Stimulated activated CD4-positive, alpha-beta T cell treated with anti-CD3 and anti-CD28 coated beads, Interleukin-12 subunit alpha, Interleukin-12 subunit beta, amount 100 ng/mL, for 48 hours (primary cell): ENCODE data around the gene TMEM258.
A peak's percentile ranks its signal among the peaks of the same experiment; 100 is the strongest.

Experiments
- DNase-seq, 3 donors: peaks; one replicate each; pipeline ENCODE4 v3.0.0-alpha.2; 2020; ENCODE audit warnings: low read depth in 2 of 3, low spot score in 1 of 3

The TMEM258 gene

DNA sequence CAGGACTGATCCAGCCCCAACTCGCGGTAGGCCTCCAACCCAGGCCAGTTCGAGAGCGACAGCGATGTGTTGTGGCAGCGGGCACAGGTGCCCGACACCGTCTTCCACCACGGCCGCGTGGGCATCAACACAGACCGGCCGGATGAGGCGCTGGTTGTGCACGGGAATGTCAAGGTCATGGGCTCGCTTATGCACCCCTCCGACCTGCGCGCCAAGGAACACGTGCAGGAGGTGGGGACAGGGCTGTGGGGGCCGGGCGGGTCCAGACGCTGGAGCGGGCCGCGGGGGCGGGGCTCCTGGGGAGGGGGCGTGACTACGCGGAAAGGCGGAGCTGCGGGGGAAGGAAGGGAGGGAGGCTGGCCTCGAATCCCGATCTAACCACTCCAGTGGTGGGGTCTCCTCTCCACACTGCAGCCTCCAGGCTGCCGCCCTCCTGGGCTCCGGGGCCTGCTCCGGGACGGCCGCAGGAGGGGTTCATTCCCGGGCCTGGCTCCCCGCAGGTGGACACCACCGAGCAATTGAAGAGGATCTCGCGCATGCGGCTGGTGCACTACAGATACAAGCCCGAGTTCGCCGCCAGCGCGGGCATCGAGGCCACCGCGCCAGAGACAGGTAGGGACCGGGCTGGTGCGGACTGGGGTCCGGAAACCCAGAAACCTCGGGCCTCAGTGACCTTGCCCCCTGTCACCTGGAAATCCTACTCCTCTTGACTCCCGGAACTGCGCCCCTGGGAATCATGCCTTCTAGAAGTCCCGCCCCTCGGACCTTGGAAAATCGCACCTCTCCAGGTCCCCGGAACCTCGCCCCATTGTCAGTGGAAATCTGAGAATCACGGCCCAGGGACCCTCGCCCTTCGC, 14.9 kb downstream of the TMEM258 start:
- peak in 2 of 3 donors; percentile 39 to 61 for DNase-seq

DNA sequence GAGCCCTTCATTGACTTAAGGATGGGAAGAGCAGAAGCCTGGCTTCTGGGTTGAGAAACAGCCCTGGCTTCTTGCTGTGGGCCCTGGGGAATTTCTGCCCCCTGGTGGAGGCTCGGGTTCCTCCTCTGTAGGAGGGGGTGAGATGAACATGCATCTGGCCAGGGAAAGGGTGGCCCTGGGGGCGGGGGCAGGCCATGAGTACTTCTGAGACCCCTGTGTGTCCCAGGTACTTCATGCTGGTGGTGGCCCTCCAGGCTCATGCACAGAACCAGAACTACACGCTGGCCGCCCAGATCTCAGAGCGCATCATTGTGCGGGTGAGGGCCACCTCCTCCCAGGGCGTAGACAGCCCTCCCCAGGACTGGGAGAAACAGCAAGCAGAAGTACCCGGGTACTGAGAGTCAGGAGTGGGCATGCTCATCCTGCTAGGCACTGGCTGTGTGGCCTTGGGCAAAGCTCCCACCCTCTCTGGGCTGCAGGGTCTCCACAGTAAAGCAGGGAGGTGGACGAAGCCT, 15.8 kb downstream of the TMEM258 start:
- peak; percentile 43 to 69 (median 66) for DNase-seq

DNA sequence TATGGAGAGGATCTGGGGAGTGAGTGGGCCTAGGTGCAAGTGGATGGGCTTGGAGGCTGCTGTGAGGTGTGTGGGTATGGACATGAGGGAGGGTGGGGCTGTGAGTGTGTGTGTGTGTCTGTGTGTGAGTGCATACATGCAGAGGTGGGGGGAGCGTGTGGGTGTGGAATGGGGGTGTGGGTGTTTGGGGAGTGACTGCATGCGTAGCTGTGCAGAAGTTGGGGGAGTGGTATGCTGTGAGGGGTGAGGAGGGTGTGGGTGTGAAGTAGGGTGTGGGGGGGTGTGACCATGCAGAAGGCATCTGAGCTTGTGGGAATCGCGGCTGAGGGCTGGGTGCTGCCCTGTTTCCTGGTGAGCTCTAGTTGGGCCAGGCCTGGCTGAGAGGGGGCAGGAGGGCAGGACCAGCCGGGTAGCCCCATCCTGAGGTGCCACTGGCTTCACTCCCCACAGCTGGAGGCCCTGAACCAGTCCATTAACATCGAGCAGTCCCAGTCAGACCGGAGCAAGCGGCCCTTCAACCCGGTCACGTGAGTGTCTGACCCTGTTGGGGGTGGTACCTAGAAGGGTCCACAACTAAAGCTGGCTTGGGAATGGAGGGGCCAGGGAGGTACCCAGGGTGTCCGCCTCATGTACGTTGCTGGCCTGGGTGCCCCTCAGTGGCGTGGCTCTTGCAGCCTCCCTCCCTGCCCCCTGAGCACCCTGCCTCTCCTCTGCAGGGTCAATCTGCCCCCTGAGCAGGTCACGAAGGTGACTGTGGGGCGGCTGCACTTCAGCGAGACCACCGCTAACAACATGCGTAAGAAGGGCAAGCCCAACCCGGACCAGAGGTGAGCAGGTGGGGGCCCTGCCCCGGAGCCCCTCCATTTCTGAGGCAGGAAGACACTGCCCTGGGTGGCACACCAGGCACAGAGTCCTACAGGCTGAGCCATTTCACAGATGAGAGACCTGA, 16.5 kb downstream of the TMEM258 start:
- no peak for DNase-seq

DNA sequence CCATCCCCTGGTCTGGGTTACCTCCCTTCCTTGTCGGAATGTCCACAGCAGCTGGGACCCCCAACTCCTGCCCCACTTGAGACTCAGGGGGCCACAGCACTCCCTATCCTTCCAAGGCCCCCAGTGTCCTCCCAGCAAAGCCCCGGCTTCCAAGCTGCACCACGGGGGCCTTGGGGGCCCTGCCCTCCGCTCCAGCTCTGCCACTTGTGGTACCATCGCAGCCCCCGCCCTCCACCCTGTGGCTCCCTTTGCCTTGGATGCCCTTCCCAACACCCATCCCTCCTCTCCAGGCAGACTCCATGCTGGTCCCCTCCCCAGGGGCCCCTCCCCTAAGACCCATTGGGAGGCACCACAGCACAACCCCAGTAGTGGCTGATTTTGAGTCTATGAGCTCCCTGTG, 17.3 kb downstream of the TMEM258 start:
- no peak for DNase-seq

DNA sequence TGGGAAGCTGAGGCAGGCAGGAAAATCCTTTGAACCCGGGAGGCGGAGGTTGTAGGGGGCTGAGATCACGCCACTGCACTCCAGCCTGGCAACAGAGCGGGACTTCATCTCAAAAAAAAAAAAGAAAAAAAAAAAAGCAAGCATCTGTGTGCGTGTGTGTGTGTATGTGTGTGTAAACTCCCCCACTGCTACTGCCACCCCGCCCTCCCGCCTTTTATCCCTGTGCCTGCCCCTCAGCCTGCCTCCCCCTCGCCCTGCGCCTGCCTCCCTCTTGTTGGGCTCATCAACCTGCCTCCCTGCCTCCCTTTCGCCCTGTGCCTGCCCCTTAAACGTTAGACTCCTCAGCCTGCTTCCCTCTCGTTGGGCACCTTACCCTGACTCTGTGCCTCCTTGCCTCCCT, 18.0 kb downstream of the TMEM258 start:
- no peak for DNase-seq

DNA sequence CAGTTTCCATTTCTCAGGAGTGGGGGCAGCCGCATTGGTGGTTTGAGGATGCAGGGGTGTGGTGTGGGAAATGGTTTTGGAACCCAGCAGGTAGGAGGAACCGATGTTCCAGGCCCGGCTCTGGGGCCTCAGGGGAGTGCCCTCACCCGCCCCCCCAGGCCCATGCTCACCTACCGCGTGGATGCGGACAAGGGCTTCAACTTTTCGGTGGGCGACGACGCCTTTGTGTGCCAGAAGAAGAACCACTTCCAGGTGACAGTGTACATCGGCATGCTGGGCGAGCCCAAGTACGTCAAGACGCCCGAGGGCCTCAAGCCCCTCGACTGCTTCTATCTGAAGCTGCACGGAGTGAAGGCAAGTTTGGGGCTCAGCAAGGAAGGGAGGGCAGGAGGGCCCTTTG, 18.6 kb downstream of the TMEM258 start:
- no peak for DNase-seq

DNA sequence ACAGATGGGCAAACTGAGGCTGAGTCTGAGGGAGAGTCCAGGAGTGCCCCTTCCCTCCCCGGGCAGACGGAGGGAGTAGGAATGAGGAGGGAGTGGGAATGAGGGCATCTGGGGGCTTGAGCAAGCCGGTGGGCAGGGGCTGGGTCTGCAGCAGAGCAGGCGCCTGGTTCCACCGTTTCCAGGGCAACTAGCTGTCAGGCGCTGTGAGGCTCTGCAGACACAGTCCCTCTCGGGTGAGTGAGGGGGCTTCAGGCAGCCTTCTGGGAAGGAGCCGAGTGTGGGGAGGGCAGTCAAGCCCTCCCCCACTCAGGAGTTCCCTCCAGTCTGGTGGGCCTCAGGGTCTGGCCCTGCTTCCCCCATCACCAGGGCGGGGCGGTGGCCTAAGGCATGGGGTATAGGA, 19.0 kb downstream of the TMEM258 start:
- DNase-seq: no peak

DNA sequence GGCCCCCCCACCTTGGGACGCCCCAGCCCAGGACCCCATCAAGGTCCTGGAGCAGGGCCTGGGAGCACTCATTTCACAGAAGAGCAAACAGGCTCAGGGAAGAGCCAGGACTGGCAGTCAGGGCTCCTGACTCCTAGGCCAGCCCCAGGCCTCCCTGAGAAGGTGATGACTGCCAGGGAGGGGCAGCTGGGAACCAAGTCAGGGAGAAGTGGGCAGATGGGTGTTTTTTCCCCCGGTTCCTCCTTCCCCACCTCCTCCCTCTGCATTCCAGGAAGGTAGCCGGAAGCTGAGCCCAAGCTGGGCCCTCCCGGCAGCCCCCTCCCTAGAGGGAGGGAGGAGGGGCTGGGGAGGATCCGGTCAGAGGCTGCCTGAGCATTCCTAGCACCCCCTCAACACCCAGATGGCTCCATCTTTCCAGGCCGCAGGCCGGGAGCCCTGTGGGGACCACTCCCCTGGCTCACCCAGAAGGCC, 20.4 kb downstream of the TMEM258 start:
- DNase-seq: no peak

DNA sequence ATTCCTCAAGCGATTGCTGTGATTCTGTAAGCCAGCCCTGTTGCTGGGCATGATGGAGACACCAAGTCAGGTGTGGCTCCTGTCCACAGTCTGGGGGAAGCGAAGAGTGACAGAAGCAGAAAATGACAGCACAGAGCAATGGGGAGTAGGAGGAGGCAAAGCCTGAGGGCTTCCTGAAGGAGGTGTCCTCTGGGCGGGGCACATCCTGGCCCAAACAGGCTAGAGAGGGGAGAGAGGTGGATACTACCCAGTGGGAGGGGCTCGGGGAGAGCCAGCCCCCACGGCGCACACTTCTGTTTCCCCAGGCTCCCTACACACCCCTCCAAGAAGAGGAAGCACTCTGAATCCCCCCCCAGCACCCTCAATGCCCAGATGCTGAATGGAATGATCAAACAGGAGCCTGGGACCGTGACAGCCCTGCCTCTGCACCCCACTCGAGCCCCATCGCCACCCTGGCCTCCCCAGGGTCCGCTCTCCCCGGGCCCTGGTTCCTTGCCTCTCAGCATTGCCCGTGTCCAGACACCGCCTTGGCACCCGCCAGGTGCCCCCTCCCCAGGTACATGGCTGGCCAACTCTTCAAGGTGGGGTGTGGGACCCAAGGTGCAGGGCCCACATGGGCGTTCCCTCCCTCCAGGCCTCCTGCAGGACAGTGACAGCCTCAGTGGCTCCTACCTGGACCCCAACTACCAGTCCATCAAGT, 21.1 kb downstream of the TMEM258 start:
- DNase-seq: no peak

DNA sequence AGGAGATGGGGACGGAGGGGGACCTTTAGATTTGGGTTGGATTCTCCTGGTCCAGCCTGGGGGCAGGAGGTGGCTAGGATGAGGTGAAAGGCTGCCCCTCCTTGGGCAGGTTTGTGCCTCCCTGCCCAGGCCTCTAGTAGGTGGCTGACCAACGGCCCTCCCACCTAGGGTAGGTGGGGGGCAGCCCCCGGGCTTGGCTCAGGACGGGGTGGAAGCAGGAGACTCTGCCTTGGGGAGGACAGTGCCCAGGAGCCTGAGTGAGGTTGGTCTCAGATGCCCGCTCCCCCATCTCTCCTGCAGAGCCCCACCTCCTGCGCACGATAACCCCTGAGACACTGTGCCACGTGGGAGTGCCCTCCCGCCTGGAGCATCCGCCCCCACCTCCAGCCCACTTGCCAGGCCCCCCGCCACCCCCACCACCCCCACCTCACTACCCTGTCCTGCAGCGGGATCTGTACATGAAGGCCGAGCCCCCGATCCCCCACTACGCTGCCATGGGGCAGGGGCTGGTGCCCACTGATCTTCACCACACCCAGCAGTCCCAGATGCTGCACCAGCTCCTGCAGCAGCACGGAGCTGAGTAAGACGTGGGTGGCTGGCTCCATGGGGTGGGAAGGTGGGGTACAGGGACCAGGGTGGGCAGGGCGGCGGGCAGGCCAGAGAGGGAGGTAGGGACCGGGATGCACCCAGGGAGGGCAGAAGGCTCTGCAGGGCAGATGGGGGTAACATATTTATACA, 22.3 kb downstream of the TMEM258 start:
- no peak for DNase-seq

DNA sequence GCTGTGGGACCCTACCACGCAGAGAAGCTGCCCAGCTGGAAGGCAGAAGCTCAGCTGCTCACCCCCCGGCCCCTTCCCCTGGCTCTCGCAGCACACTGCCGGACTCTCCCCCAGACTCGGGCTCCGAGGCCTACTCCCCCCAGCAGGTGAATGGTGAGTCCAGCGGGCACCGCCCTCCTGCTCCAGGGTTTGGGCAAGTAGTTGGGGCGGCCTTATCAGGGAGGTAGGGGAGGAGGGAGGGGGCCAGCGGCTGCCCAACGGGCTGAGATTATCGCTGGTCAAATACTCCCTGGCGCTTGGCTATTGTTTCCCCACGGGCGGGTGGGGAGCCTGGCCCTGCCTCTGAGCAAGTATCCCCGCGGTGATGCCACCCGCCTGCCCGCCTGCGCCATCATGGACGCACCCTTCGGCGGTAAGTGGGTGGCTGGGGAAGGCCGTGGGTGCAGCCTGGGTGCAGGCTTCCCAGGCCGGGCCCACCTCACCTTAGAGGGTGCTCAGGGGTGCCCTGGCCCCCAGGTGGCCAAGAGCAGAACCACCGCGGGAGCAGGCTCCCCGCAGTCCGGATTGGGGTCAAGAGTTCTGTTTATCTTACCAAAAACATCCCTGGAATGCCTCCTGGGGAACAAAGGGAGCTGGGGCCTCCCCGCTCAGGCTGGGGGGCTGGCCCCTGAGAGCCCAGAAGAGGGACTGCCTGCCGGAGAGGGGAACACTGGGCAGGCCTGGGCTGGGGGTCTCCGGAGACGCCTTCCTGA, 23.1 kb downstream of the TMEM258 start:
- DNase-seq: no peak

DNA sequence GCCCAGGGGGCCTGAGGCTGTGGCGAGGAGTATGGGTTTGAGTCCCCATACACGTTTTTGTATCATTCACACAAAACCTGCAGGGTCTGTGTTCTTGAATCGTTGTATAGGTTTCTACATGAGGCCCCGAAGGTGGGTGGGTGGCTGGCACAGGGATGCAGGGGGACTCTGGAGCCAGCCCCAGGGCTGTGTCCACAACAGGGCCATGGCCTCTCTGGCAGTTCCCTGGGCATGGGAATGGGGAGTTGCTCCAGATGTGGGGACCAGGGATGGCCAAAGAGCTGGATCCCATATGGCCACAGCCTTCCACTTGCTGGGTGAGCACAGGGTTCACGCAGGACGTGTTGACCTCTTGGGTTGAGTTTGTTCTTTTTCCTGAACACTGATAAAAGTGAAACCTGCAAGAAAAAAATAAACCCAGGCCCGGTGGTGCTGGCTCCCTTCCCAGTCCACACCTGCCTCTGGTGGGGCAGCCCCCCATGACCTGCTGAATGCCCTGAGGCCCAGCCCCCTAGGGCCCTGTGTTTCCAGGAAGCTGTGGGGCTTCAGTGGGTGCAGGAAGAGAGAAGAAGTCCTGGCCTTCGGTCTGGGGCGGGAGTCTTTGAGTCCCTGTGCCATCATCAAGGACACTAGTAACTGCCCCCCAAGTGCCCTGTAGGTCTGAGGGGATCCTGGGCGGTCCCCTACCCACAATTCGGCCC, 23.9 kb downstream of the TMEM258 start:
- no peak for DNase-seq

DNA sequence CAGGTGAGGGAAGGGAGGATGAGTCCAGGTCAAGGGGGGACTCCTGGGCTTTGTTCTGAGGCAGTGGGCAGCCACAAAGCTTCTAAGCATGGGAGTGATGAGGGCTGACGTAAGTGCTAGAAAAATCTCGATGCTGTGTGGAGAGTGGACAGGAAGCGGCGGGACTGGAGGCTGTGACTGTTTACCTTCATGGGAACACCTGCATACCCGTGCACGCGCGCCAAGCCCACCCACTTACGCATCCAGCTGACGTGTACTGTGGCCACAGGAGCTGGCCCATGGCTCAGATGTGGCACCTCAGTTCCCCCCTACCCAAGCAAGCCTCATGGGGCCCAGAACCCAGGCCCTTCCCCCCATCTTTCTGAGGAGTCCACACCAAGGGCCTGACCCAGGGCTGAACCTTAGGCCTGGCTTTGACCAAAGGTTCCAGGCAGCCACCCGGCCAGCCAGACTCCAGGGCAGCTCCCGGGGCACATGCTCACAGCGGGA, 26.0 kb downstream of the TMEM258 start:
- no peak for DNase-seq

DNA sequence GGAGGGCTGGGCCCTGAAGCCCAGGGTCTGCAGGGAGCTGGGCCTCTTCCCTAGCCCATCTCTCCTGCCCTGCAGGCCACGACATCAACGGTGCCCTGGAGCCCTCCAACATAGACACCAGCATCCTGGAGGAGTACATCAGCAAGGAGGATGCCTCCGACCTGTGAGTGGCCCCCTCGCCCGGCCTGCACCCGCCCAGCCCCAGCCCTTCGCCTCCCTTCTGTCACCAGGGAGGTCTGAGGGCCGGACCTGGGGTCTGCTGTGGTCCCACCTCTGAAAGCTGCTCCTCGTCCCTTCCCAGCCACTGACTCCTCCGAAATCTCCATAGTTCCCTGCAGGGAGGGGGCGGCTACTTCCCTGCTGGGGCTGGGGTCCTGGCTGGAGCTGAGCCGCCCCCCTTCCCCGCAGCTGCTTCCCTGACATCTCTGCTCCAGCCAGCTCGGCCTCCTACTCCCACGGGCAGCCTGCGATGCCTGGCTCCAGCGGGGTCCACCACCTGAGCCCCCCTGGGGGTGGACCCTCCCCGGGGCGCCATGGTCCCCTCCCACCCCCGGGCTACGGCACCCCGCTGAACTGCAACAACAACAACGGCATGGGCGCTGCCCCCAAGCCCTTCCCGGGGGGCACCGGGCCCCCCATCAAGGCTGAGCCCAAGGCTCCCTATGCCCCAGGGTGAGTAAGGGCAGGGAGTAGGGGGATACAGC, 26.7 kb downstream of the TMEM258 start:
- no peak for DNase-seq

DNA sequence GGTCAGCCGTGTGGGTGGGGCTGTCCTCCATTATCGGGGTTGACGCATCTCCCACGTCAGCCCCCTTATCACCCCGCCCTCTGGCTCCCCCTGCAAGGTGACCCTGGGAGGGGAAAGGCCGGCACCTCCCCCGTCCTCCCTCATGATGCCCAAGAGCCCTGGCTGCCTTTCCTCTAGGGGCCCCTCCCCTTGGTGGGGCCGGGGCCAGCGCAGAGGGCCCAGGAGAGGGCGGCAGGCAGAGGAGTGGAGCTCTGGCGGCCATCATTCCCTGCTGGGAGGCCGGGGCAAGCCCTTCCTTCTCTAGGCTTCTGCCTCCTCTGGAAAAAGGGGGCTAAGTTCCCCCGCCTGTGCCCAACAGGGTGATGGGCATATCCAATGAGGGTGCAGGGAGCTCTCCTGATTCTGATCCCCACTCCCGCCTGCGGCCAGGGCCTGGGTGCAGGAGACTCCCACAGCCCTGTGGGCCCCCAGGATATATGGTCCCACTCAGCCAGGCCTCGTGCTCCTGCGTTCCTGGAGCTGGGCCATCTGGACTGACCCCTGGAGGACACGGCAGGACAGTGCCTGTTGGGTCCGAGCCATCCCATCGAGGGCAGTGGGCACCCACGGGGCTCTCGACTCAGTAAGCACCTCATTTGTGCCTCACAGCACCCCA, 27.7 kb downstream of the TMEM258 start:
- DNase-seq: no peak

DNA sequence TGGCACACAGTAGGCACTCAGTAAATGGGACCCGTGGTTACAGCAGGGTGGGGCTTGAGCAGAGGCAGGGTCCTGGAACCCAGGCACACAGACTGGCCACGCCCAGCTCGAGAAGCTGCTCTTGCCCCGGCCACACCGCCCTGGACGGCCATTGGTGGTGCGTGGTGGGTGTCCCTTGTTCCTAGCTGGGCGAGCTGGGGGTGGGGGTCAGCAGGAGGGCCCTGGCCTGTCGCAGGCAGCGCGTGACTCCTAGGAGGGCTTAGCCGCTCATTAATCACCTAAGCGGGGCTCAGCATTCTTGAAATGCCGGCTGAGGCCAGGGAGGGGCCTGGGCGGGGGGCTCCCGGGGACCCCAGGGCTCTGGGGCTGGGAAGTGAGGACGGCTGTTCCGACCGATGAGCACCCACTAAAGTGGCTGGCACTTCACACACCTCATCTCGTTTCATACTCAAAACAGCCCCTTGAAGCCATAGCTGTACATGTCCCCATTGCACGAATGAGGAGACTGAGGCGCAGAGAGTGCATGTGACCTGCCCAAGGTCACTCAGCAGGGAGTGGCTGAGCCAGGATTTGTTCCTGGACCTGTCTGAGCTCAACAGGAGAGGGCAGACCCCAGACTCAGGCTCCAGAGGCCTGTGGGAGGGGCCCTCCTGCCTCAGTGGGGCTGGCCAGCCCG, 28.3 kb downstream of the TMEM258 start:
- no peak for DNase-seq

DNA sequence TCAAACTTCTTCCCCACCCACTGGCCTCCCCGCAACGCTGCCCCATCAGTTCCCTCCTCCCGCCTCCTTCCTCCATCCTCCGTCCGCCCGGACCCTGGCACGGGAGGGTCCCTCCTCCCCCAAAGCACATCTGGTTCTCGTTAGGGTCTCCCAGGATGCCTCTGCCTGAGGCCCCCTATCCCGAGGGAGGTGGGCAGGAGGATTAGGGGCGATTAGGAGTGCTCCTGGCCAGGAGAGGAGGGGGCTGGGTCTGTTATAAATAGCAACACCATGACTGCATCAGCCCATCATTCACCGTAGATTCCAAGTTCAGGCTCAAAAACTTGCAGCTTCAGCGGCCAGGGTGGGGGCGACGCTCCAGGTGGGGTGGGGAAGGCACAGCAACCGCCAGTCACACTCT, 29.6 kb downstream of the TMEM258 start:
- DNase-seq: no peak
